ENCODE data around the gene THY1. TPM values are rescaled to one million over a fixed set of nuclear protein-coding genes. Genes with fewer than 3 reads are reported as not detected.

Gene THY1
- 45.8 and 46.6 TPM in 2 replicates for total RNA-seq

DNA sequence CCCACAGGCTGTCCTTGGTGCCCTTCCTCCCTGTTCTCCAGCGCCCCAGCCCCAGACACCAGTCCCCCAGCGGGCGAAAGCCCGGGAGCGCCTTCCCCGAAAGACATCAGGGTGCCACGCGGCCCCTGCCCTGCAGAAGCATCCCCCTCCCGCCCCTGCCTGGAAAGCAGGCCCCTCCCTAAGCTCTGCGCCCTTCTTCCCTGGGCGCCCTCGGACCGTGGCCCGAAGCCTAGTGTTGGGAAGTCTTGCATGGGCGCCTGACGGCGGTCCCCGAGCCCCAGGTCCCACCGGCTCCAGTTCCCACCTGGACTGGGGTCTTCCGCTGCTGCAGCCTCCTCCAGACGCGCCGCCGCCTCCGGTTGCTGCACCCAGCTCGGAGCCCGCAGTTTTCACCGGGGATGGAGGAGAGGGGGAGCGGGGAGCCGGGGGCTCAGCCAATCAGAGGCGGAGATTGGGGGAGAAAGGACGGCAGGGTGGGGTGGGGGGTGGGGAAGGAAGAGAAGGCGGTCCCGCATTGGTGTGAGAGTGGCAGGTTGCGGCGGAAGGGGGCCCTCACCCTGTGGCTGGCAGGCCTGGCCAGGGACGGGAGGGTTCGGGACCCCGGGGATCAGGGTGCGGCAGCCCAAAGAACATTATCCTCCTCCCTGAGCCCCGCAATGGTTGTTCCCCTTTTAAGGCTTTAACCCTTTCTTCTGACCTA is at the start of gene THY1:
Gene THY1, minus strand, starts transcription at position 364 of the 700 bp plus-strand sequence. CDS start 2,267 bp downstream, outside the sequence.

DNA sequence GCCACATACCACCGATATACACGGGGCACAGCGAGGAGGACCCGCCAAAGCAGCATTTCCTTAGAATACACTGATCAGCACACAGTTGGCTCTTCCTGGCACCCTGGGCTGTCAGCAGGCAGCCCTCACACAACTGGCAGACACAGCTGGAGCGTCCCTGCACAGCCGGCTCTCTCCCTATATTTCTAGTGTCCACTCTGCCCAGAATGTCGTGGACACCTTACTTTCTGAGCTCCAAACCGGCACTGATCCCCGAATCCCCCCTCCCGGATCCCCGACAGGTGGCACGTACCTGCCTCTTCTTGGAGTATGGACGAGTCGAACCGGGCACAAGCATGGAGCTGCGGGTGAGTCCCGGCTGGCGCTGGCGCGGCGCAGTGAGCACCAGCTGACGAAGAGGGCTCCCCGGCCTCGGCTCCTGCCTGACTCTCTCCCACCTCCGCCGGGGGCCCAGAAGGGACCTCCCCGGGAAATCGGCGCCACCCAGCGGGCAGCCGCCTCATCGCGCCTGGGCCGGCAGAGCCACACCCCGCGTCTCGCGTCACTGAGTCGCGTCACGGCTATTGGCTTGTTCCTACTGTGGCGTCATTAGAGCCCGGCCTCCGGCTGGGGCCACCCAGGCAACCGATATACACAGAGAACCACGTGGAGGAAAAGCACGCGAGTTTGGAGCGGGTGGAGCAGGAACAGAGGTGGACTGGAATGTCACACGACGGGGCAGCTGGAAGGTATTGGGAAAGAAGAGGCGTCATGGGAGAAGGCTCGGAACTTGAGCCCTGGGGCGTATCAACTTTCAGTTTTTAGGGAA is 41.6 kb downstream of the THY1 start, which contains the start of gene USP2:
Gene USP2, minus strand, starts transcription at position 510 of the 808 bp plus-strand sequence. CDS start 8,210 bp downstream, outside the sequence.

Other genes with a start within 250 kb of the THY1 start
- not detected in 2 replicates for gene NHERF4, start 237.7 kb downstream of the THY1 start, total RNA-seq
- 6.5 and 7.5 TPM in 2 replicates for gene CBL, start 216.8 kb downstream of the THY1 start, total RNA-seq
- gene MCAM, start 106.0 kb downstream of the THY1 start, total RNA-seq = 51.3 and 129 TPM in 2 replicates
- 4.0 and 10.7 TPM in 2 replicates for gene RNF26, start 88.6 kb downstream of the THY1 start, total RNA-seq
- gene C1QTNF5, start 82.3 kb downstream of the THY1 start, total RNA-seq = 13.8 and 24.2 TPM in 2 replicates
- not detected in 2 replicates for gene MFRP, start 76.5 kb downstream of the THY1 start, total RNA-seq
- not detected in 2 replicates for gene USP2, start 41.5 kb downstream of the THY1 start, total RNA-seq